Karpas-422 (cell line): ENCODE measurements around the gene CNTN4. TPM values are rescaled to one million over a fixed set of nuclear protein-coding genes. Genes with fewer than 3 reads are reported as not detected.

Experiments used
- DNase-seq: peaks from one replicate; pipeline ENCODE4 v3.0.0-alpha.2; 2015
- H2AFZ ChIP-seq: fragments of 200-600 bp; sonication (generic); 2 replicates; pipeline ENCODE4 v1.6.1; 2014; ENCODE audit warnings: antibody characterized with exemption, low read length, mixed read lengths
- H3K27ac ChIP-seq: fragments of 200-600 bp; sonication (generic); 2 replicates; pipeline ENCODE4 v1.5.1; 2014; ENCODE audit warnings: mild to moderate bottlenecking, low read length, moderate library complexity
- H3K27me3 ChIP-seq: fragments of 200-600 bp; sonication (generic); 2 replicates; pipeline ENCODE4 v1.6.1; 2014; ENCODE audit warnings: low read length, mixed read lengths
- H3K36me3 ChIP-seq: fragments of 200-600 bp; sonication (generic); 2 replicates; pipeline ENCODE4 v1.6.1; 2014; ENCODE audit warnings: low read length, mixed read lengths; ENCODE audit not compliant: insufficient read depth
- H3K4me1 ChIP-seq: fragments of 200-600 bp; sonication (generic); 2 replicates; pipeline ENCODE4 v1.6.1; 2014; ENCODE audit warnings: mild to moderate bottlenecking, low read length, mixed read lengths
- H3K4me2 ChIP-seq: fragments of 200-600 bp; sonication (generic); 2 replicates; pipeline ENCODE4 v1.6.1; 2014; ENCODE audit warnings: low read length, low read depth, mild to moderate bottlenecking; ENCODE audit not compliant: poor library complexity, severe bottlenecking
- H3K4me3 ChIP-seq: fragments of 200-600 bp; sonication (generic); 2 replicates; pipeline ENCODE4 v1.5.1; 2014; ENCODE audit warnings: mild to moderate bottlenecking, antibody characterized with exemption, low read length, mixed read lengths
- H3K79me2 ChIP-seq: fragments of 200-600 bp; sonication (generic); 2 replicates; pipeline ENCODE4 v1.6.1; 2014; ENCODE audit warnings: mild to moderate bottlenecking, low read length, mixed read lengths
- H3K9ac ChIP-seq: fragments of 200-600 bp; sonication (generic); 2 replicates; pipeline ENCODE4 v1.6.0; 2014; ENCODE audit warnings: low read length
- H3K9me2 ChIP-seq: fragments of 200-600 bp; sonication (generic), shearing (Covaris generic); replicated peaks from 2 replicates; pipeline ENCODE4 v1.6.0; 2014; ENCODE audit warnings: mild to moderate bottlenecking, low read length, moderate library complexity; ENCODE audit not compliant: insufficient read depth
- H3K9me3 ChIP-seq: fragments of 300-700, 200-600 bp; sonication (generic); 2 replicates; pipeline ENCODE4 v1.6.1; 2014; ENCODE audit warnings: low read length, mixed read lengths
- H4K20me1 ChIP-seq: fragments of 200-600 bp; sonication (generic); 2 replicates; pipeline ENCODE4 v1.6.1; 2014; ENCODE audit warnings: mild to moderate bottlenecking, antibody characterized with exemption, low read length, low read depth; ENCODE audit not compliant: insufficient read depth
- total RNA-seq: library from RNA; depleted of rRNA; stranded (reverse); fragments of >200 nt; shearing (Covaris generic); gene quantifications from 2 replicates; pipeline ENCODE4 v1.2.3, GENCODE V29; 2014; ENCODE audit warnings: low replicate concordance

The CNTN4 gene
- total RNA-seq, 1 experiment from 2014 or later = 0.19 TPM

DNA sequence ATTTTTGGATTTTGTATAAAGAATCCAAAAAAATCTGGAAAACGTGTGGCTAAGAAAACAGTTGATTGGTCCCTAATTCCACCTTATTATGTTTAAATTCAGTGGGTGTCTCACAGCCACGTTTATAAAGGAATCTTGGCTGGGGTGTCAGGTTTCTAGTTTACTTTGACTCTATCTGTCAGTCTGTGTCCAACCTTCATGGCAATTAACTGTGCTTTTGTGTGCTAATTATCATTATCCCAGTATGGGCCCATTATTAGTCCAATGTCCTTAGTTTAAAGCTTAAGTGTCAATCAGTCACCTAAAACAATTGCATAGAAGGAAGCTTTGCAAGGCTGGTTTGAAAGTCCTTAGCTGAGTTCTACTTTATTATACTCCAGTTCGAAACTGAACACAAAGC lies 3.7 kb upstream of the CNTN4 start:
- no peaks in the 10 kb centered on the region for H3K9me3 ChIP-seq
- no peaks in the 10 kb centered on the region for H3K27me3 ChIP-seq
- H3K9ac ChIP-seq = no peak overlapping the region
- H4K20me1 ChIP-seq = no peaks in the 10 kb centered on the region
- no peaks in the 10 kb centered on the region for H3K9me2 ChIP-seq
- no peak for DNase-seq
- no peaks in the 10 kb centered on the region for H3K36me3 ChIP-seq
- no peak overlapping the region for H2AFZ ChIP-seq
- no peak overlapping the region for H3K4me2 ChIP-seq
- H3K4me3 ChIP-seq = no peak overlapping the region
- no peak overlapping the region for H3K27ac ChIP-seq
- no peaks in the 10 kb centered on the region for H3K79me2 ChIP-seq
- no peaks in the 10 kb centered on the region for H3K4me1 ChIP-seq

DNA sequence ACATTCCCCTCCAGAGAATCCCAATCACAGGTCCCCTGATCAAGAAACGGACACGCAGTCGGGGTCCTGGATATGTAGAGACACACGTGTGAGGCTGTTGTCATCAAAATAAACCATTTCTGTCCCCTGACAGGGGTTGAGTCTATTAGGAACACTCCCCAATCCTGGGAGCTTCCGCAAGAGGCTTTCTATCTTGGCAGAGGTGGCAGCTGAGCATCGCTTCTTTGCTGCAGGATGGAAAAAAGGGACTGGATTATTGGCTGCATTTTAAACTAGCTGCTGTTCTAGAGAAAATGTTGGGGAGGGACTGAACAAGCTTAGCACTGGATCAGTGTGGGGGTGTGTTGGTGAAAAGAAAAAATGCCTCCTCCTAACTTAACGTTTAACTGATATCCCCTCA lies 2.5 kb upstream of the CNTN4 start:
- DNase-seq = no peak
- Histone ChIP-seq H3K36me3 (no peaks in the 10 kb centered on the region), H3K4me3 (no peak overlapping the region), H3K9me2 (no peaks in the 10 kb centered on the region), H3K4me2 (no peak overlapping the region), H3K9me3 (no peaks in the 10 kb centered on the region), H3K27ac (no peak overlapping the region), H3K9ac (no peak overlapping the region), H4K20me1 (no peaks in the 10 kb centered on the region), H3K27me3 (no peaks in the 10 kb centered on the region), H3K79me2 (no peaks in the 10 kb centered on the region), H3K4me1 (no peaks in the 10 kb centered on the region), H2AFZ (no peak overlapping the region)

DNA sequence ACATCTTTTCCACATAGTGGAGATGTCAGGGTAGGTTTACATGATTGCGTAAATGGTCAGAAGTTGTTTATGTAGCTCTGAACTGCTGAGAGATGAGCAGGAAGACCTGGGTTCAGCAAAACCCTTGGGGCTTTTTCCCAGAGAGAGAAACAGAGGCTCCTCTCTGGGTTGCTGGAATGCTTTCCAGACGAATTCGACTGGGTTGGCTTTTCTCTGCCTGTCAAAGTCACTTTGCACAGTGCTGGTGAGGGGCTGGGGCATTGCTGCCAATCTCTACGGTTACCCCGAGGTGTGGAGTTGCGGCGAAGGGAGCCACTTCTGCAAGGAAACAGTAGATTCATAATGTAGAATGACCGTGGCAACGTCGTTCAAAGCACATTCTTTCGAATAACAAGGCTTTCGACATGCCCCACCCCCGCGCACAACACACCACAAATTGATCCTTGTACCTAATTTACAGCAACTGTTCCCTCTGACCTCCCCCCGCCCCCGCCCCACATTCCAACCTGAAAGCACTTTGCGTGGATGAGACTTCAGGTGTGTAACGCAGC lies 950 bp upstream of the CNTN4 start:
- Histone ChIP-seq H3K4me3 (no peak overlapping the region), H3K4me1 (no peaks in the 10 kb centered on the region), H4K20me1 (no peaks in the 10 kb centered on the region), H3K9me2 (no peaks in the 10 kb centered on the region), H2AFZ (no peak overlapping the region), H3K36me3 (no peaks in the 10 kb centered on the region), H3K79me2 (no peaks in the 10 kb centered on the region), H3K27ac (no peak overlapping the region), H3K9me3 (no peaks in the 10 kb centered on the region), H3K27me3 (no peaks in the 10 kb centered on the region), H3K9ac (no peak overlapping the region), H3K4me2 (no peak overlapping the region)
- no peak for DNase-seq

DNA sequence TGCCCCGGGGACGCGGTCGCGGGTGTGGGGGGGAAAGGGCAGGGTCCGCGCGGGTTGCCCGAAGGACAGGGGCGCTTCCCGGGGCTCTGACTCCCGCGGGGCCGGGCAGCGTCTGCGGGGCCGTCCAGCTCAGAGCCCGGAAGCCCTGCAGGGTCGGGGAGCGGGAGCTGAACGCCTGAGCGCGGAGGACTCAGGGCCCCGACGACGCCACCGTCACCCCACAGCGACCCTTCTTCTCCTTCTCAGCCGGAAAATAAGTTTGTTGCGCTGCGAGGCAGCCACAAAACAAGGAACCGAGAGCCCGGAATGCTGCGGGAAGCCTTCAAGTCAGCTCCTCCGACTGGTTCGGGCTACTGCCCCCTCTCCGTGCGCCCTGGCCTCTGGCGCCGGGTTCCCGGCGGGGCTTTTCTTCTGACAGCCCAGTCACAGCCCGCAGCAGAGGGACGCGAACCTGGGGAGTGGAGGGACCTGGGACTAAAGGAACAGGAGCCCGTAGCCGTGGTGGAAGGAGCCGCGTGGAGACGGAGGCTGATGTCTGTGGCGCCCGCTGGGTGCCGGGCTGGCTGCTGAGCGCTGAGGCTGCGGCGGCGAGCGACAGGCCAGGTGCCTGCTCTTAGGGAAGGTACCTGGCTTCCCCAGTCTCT lies 484 bp downstream of the CNTN4 start:
- H3K4me3 ChIP-seq = no peak overlapping the region
- H3K36me3 ChIP-seq = no peaks in the 10 kb centered on the region
- no peak overlapping the region for H3K27ac ChIP-seq
- H3K9me2 ChIP-seq = no peaks in the 10 kb centered on the region
- no peak overlapping the region for H3K9ac ChIP-seq
- DNase-seq = no peak
- no peaks in the 10 kb centered on the region for H3K4me1 ChIP-seq
- H4K20me1 ChIP-seq = no peaks in the 10 kb centered on the region
- H3K27me3 ChIP-seq = no peaks in the 10 kb centered on the region
- no peak overlapping the region for H2AFZ ChIP-seq
- no peaks in the 10 kb centered on the region for H3K79me2 ChIP-seq
- H3K9me3 ChIP-seq = no peaks in the 10 kb centered on the region
- H3K4me2 ChIP-seq = no peak overlapping the region

DNA sequence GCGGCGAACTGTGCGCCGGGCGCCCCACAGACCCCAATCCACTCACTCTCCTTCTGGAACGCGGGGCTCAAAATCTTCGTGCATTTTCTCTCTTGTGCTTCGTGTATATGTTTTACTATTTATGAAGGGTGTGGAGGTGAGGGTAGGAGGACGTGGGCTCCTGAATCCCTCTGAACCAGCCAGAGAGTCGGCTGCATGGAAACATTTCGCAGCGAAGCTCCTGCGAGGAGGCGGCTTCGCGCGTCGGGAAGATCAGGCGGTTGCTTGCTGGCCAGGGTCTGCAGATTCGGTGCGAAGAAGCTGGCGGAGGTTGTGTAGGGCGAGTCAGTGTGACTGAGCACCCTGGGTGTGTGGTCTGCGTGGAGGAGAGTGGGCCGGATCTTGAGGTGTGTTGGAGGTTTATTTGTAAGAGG lies 1.1 kb downstream of the CNTN4 start:
- no peaks in the 10 kb centered on the region for H3K9me2 ChIP-seq
- H2AFZ ChIP-seq = no peak overlapping the region
- H3K9me3 ChIP-seq = no peaks in the 10 kb centered on the region
- H3K27ac ChIP-seq = no peak overlapping the region
- H3K36me3 ChIP-seq = no peaks in the 10 kb centered on the region
- no peak overlapping the region for H3K9ac ChIP-seq
- H4K20me1 ChIP-seq = no peaks in the 10 kb centered on the region
- H3K4me2 ChIP-seq = no peak overlapping the region
- no peak for DNase-seq
- no peaks in the 10 kb centered on the region for H3K79me2 ChIP-seq
- no peaks in the 10 kb centered on the region for H3K27me3 ChIP-seq
- H3K4me1 ChIP-seq = no peaks in the 10 kb centered on the region
- no peak overlapping the region for H3K4me3 ChIP-seq

DNA sequence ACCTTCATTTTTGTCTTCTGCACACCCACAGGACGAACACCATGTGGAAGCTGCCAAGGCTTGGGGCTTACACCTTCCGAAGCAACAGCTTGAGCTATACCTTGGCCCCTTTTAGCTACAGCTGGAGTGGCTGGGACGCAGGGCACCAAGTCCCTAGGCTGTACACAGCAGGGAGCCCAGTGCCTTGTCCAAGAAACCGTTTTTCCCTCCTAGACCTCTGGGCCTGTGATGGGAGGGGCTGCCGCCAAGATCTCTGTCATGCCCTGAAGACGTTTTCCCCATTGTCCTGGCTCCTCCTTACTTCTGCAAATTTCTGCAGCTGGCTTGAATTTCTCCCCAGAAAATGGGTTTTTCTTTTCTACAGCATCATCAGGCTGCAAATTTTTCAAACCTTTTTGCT lies 7.8 kb downstream of the CNTN4 start:
- no peak for DNase-seq
- no peaks in the 10 kb centered on the region for H3K9me3 ChIP-seq
- no peaks in the 10 kb centered on the region for H3K9me2 ChIP-seq
- no peaks in the 10 kb centered on the region for H3K4me1 ChIP-seq
- no peak overlapping the region for H3K9ac ChIP-seq
- H4K20me1 ChIP-seq = no peaks in the 10 kb centered on the region
- no peaks in the 10 kb centered on the region for H3K36me3 ChIP-seq
- H3K27ac ChIP-seq = no peak overlapping the region
- no peaks in the 10 kb centered on the region for H3K27me3 ChIP-seq
- no peaks in the 10 kb centered on the region for H3K79me2 ChIP-seq
- H3K4me3 ChIP-seq = no peak overlapping the region
- H3K4me2 ChIP-seq = no peak overlapping the region
- no peak overlapping the region for H2AFZ ChIP-seq

DNA sequence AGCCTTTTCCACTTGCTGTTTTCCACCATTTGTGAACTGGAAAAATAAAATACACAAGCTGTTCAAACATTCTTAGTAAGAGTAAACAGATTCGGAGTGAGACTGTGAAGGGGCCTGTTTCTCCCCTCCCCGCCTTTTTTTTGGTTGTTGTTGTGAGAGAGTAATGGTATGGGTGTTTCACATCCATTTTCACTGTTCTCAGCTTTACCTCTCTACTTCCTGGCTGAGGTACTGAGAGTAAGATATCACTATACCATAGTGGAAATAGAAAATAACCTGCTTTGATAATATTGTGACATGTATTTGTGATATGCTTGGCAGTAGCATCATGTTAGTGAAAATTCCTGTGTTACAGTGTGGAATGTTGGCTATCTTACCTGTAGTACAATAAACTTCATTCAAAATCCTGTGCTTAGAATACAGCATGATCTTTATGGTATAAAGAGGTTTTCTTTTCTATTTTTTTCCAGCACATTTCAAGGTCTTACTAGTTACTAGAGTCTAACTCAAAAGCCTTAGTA lies 12.0 kb downstream of the CNTN4 start:
- H3K27me3 ChIP-seq = no peaks in the 10 kb centered on the region
- no peak overlapping the region for H3K4me2 ChIP-seq
- H3K79me2 ChIP-seq = no peaks in the 10 kb centered on the region
- H2AFZ ChIP-seq = no peak overlapping the region
- H3K9me3 ChIP-seq = no peaks in the 10 kb centered on the region
- H3K9me2 ChIP-seq = no peaks in the 10 kb centered on the region
- H3K4me1 ChIP-seq = no peaks in the 10 kb centered on the region
- no peak overlapping the region for H3K27ac ChIP-seq
- H3K36me3 ChIP-seq = no peaks in the 10 kb centered on the region
- no peak overlapping the region for H3K9ac ChIP-seq
- DNase-seq = no peak
- no peak overlapping the region for H3K4me3 ChIP-seq
- H4K20me1 ChIP-seq = no peaks in the 10 kb centered on the region

DNA sequence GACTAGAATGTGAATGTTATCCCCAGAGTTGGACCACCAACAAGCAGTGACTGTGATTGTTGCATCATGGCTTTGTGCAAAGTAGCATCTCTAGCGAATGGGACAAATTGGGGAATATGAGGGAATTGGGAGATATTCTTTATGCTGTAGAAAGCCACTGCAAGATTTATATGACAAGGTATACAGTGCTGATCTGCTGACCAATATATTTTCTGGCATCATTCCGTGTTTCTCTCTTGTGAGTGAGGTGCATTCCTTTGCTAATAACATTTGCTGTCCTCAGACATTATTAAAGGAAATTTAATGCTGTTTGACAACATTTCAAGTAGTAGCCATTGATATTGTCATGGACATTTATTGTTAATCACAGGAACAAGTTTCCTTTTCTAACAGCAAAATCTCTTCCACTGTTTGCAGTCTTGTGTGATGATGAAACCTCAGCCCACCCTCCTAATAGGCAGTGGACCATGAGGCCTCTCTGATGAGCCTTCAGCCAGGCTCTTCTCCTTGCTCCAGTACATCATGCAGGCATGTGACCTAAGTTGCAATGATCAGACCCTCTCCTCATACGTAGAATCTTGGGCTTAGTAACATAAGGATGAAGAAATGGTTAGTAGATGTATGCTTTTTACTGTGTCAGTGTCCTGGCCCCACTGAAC lies 16.1 kb downstream of the CNTN4 start:
- H3K27ac ChIP-seq = no peak overlapping the region
- H3K9me2 ChIP-seq = no peaks in the 10 kb centered on the region
- H3K4me1 ChIP-seq = no peaks in the 10 kb centered on the region
- H3K79me2 ChIP-seq = no peaks in the 10 kb centered on the region
- H3K4me2 ChIP-seq = no peak overlapping the region
- H3K4me3 ChIP-seq = no peak overlapping the region
- no peaks in the 10 kb centered on the region for H3K27me3 ChIP-seq
- H2AFZ ChIP-seq = no peak overlapping the region
- no peaks in the 10 kb centered on the region for H3K9me3 ChIP-seq
- no peak overlapping the region for H3K9ac ChIP-seq
- H3K36me3 ChIP-seq = no peaks in the 10 kb centered on the region
- no peaks in the 10 kb centered on the region for H4K20me1 ChIP-seq
- DNase-seq = no peak
